NCI-H1105 treated with DMSO at 0.1 percent for 48 hours (cell line): ENCODE measurements around the gene ILDR1.

Experiments
- DNase-seq: peaks from one replicate; lab custom pipeline; 2025; lab: John Stamatoyannopoulos, UW

ILDR1 gene

GRCh38 chr3:121992601-121993560 is 29.2 kb downstream of the ILDR1 start:
- no peak for DNase-seq

- no peak for DNase-seq
Observed at GRCh38 chr3:121989943-121990342, 32.1 kb downstream of the ILDR1 start.

GRCh38 chr3:121988146-121988545 is 33.9 kb downstream of the ILDR1 start:
- no peak for DNase-seq

GRCh38 chr3:121985846-121986245 is 36.2 kb downstream of the ILDR1 start:
- DNase-seq, result no peak

- no peak for DNase-seq
Observed at GRCh38 chr3:121981473-121981872, 40.6 kb downstream of the ILDR1 start.

GRCh38 chr3:121980450-121980796 is 41.6 kb downstream of the ILDR1 start:
- DNase-seq, result no peak

GRCh38 chr3:121979734-121980449 is 42.2 kb downstream of the ILDR1 start:
- DNase-seq, result no peak

GRCh38 chr3:121979246-121979645 is 42.8 kb downstream of the ILDR1 start:
- no peak for DNase-seq

- DNase-seq, result peak; percentile 12
Observed at GRCh38 chr3:121976727-121977126, 45.3 kb downstream of the ILDR1 start.

GRCh38 chr3:121975702-121976302 is 46.2 kb downstream of the ILDR1 start:
- no peak for DNase-seq

- no peak for DNase-seq
Observed at GRCh38 chr3:121974601-121975111, 47.4 kb downstream of the ILDR1 start.

GRCh38 chr3:121970047-121970446 is 52.0 kb downstream of the ILDR1 start:
- DNase-seq, result no peak

GRCh38 chr3:121969631-121970030 is 52.4 kb downstream of the ILDR1 start:
- no peak for DNase-seq

GRCh38 chr3:121963608-121964007 is 58.4 kb downstream of the ILDR1 start:
- DNase-seq, result no peak

- no peak for DNase-seq
Observed at GRCh38 chr3:121962443-121962842, 59.6 kb downstream of the ILDR1 start.

GRCh38 chr3:121961283-121961682 is 60.8 kb downstream of the ILDR1 start:
- no peak for DNase-seq

GRCh38 chr3:121958801-121959200 is 63.2 kb downstream of the ILDR1 start:
- DNase-seq, result no peak

- DNase-seq, result no peak
Observed at GRCh38 chr3:121957674-121958415, 64.2 kb downstream of the ILDR1 start.

GRCh38 chr3:121956363-121956762 is 65.7 kb downstream of the ILDR1 start:
- no peak for DNase-seq

GRCh38 chr3:121951291-121951919 is 70.6 kb downstream of the ILDR1 start:
- DNase-seq, result no peak

GRCh38 chr3:121948641-121949040 is 73.4 kb downstream of the ILDR1 start:
- DNase-seq, result no peak
